ELF-1 (cell line): Measurements from ENCODE around the gene CRYBA1.
"Not testable (repeated sequence)": the region's sequence is repeated elsewhere in the genome, so short reads cannot be mapped to it uniquely, and the experiment has no call there.

Experiments
- DNase-seq: peaks from one replicate; pipeline ENCODE4 v3.0.0-alpha.2; 2016; ENCODE audit warnings: low read depth, low spot score

Gene CRYBA1

DNA sequence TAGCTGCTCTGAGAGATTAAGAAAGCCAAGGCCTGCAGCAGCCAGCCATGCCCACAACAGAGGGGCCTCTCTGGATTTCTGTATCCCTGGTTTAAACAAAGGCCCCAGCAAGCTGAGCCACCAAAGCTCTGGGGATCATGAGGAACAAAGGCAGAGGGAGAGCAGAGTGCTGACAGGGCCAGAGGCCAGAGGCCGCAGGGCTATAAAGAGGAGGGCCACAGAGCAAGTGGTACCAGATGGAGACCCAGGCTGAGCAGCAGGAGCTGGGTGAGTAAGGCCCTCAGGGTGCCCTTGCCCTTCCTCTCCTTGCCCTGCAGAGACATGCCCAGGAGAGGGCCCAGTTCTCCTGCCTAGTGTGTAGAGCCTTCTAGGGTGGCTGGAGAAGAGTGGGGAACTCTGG lies at the start of gene CRYBA1:
CRYBA1 (plus strand) TSS at position 232 of the 400 bp plus-strand sequence; CDS start at position 237, 5 bp downstream.
- DNase-seq: peak; percentile 56

DNA sequence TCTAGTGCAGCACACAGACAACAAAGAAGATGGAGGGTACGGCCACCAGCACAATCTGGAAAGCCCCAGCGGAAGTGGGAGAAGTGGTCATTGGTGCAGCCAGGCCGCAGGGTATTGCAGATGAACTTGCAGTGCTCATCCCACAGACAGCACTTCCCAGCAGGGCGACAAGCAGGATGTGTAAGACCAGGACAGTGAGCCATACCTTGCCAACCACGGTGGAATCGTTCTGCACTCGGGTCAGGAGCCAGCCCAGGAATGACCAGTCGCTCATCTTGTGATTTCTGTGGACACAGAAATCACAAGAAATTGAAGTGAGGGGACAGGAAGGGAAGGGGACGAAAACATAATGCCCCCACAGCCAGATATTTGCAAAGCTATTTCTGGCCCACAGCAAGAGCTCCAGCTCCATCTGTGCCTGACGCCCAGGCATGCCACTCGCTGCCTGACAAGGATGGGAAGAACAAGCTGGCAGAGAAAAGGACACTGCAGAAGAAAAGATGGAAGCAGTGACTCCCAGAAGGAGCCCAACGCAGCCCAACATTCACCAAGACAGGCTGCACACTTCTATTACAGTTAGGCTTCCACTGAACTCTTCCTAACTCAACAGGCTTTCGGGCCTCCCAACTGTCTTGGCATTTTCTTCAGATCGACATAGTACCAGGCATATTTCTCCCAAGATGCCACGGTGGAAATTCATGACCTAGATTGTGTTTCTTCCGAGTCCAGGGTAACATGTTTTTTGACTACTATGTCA lies 49.0 kb upstream of the CRYBA1 start:
- no peak for DNase-seq

DNA sequence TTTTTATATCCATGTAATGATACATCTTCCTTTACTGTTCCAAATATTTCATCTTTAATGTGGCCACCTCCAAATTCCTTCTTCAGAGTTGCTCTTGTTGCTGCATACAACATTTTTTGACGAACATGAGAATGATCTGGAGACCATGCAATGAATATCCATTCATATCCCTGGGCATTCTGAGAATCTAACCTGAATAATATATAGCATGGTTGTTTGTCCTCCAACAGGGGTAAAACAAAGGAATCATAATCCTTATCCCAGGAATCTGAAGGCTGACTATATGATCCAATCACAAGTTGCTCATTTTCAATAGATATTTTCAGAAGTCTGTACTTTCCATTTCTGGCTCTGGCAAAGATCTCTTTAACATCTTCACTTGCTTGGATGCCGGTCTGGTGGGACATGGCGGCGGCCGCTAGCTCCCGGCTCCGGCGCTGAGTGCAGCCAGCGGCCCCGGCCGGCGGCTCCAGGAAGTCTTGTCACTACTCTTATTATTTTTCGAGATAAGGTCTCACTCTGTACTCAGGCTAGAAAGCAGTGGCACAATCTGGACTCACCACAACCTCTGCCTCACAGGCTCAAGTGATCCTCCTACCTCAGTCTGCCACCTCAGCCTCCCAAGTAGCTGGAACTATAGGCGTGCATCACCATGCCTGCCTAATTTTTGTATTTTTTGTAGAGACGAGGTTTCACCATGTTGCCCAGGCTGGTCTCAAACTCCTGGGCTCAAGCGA lies 42.4 kb upstream of the CRYBA1 start:
- not testable (repeated sequence) for DNase-seq

GRCh38 chr17:29205047-29205446 lies 41.6 kb upstream of the CRYBA1 start:
- no peak for DNase-seq

DNA sequence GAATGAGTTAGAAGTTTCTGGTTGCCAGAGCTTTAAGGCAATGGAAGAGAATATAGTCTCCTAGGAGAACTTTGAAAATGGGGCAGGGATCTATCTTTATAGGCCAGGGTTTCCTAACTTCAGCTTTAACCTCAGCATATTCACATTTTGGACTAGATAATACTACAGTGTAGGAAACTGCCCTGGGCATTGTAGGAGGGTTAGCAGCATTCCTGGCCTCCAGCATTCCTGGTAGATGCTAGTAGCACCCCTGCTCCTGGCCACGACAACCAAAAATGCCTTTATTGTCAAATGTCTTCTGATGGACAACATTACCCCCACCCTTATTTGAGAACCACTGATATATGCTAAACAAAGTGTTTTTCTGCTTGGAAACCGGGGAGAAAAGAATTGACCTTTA lies 38.7 kb upstream of the CRYBA1 start:
- peak; percentile 23 for DNase-seq

- DNase-seq: no peak
Observed at GRCh38 chr17:29209073-29209472, 37.6 kb upstream of the CRYBA1 start.

- no peak for DNase-seq
Observed at GRCh38 chr17:29210879-29211278, 35.8 kb upstream of the CRYBA1 start.

GRCh38 chr17:29212094-29212631 lies 34.5 kb upstream of the CRYBA1 start:
- DNase-seq: no peak

- DNase-seq: no peak
Observed at GRCh38 chr17:29212681-29213121, 34.0 kb upstream of the CRYBA1 start.

DNA sequence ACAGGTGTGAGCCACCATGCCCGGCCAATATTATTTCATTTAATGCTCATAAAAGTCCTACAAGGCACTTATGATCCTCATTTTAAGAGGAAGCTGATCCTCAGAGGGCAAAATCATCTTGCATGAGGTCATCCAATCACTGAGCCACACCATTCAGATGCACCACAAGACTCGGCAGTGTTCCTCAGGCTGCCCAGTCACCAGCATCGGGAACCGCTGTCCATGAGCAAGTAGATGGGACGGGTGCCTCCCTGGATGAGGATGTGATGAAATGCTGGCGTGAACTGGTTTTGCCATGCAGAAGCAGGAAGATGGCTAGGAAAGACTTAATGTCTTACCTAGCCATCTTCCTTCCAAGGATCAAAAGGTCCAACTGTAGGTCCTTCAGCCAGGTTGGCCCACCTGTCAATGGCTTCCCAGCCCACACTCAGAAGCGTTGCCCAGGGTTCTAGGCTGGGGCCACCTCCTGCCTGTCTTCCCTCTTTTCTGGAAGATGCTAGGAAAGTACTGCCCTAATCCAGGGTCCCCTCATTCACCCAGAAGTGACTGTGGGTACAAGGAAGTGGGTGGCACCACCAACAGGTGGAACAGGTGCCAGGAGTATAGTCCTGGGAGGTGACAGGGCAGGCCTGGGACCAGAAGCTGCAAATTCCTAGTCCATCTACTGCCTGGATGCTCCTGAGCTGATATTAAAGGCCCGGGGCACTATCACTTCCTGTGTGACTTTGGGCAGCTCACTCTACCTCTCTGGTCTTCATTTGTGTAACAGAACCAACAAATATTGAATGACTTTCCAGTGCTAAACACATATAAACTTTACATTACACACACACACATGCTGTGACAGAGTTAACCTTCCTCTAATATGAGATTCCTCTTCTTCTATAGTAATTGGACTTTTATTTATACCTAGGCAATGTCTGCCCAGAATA lies 32.2 kb upstream of the CRYBA1 start:
- DNase-seq: no peak

DNA sequence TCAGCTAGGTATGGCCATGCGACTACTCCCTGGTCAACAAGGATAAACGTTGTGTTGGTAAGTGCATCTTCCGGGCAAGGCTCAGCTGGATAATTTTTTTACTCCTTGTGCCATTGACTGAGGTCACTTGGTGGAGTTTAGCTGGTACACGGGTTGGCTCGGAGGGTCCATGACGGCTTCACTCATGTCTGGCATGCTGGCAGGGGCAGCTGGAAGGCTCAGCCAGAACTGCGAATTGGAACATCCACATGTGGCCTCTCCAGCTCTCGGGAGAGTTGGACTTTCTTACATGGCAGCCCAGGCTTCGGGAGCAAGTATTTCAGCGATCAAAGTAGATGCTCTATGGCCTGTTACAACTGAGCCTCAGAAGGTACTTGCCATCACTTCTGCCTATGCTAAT lies 31.5 kb upstream of the CRYBA1 start:
- no peak for DNase-seq

DNA sequence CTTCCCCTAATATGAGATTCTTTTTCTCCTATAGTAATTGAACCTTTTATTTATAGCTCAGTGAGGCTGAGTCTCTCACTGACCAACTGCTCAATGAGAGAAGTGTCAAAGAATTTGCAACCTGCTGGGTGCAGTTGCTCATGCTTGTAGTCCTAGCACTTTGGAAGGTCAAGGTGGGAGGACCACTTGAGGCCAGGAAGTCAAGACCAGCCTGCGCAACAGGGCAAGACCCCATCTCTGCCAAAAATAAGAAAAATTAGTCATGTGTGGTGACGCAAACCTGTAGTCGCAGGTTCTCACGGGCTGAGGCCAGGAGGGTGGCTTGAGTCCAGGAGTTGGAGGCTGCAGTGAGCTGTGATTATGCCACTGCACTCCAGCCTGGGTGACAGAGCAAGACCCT lies 30.9 kb upstream of the CRYBA1 start:
- DNase-seq: no peak

- no peak for DNase-seq
Observed at GRCh38 chr17:29216181-29216580, 30.5 kb upstream of the CRYBA1 start.

GRCh38 chr17:29216856-29217255 lies 29.8 kb upstream of the CRYBA1 start:
- no peak for DNase-seq

DNA sequence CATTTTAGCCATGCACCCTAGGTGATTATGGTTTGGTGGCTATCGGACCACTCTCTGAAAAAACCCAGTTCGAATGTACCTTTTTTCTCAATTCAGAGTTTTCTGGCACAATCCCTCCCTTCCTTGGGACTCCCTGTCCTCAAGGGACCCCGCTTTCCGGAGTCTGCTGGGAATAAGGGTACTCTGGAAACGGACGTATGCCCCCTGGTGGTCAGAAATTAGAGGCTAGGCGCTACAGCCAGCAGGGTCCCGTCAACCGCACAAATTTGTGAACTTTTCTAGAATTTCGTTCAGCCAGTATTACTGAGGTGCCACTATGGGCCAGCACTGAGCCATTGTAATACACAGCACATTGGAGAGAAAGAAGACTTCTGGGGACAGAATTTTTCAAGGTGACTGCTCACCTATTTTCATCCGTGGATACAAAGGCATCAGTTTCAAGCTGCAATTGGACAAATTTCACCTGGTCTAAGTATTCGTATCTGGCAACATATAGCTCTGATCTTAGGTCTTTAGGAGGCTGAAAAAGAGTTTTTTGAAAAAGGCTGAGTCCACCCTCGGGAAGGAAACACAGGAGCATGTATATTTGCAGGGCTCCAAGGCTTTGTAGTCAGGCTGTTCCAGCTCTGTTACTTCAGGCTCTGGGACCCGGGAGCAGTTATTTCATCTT lies 27.1 kb upstream of the CRYBA1 start:
- DNase-seq: peak; percentile 87

DNA sequence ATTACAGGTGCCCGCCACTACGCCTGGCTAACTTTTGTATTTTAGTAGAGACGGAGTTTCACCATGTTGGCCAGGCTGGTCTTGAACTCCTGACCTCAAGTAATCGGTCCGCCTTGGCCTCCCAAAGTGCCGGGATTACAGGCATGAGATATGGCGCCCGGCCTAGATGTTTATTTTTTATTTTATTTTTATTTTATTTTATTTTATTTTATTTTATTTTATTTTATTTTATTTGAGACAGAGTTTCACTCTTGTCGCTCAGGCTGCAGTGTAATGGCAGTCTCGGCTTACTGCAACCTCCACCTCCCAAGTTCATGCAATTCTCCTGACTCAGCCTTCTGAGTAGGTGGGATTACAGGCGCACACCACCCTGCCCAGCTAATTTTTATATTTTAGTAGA lies 25.3 kb upstream of the CRYBA1 start:
- DNase-seq: not testable (repeated sequence)

DNA sequence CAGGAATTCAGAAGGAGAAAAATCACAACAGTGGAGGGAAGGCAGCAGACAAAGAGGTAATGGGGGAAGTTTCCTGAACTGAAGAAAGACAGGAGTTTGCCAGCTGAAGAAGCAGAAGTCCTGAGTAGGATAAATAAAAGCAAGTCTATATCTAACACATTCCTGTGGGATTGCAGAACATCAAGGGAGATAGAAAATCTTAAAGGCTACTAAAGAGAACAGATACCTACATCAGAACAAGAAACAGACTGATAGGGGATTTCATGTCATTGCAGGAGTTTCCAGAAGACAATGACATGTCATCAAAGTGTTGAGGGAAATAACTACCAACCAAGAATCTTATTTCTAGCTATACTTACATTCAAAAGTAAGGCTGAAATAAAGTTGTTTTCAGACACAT lies 21.3 kb upstream of the CRYBA1 start:
- DNase-seq: no peak

- DNase-seq: no peak
Observed at GRCh38 chr17:29233301-29233700, 13.4 kb upstream of the CRYBA1 start.

- DNase-seq: not testable (repeated sequence)
Observed at GRCh38 chr17:29234972-29235371, 11.7 kb upstream of the CRYBA1 start.

- DNase-seq: no peak
Observed at GRCh38 chr17:29235904-29236303, 10.8 kb upstream of the CRYBA1 start.
